Activated CD4-positive, CD25-positive, alpha-beta regulatory T cell treated with anti-CD3 and anti-CD28 coated beads, Interleukin-2, amount 50 U/mL, for 24 hours (primary cell): ENCODE measurements around the gene BMS1.
"Not testable (repeated sequence)": the region's sequence is repeated elsewhere in the genome, so short reads cannot be mapped to it uniquely, and the experiment has no call there.

Source experiments
- ATAC-seq, 2 donors: fragments of 150-1000 bp; cut with Tn5 transposase; one replicate each; pipeline ENCODE4 v1.10.0; 2021; ENCODE audit warnings: mild to moderate bottlenecking in 1 of 2, moderate library complexity in 1 of 2

BMS1 gene

DNA sequence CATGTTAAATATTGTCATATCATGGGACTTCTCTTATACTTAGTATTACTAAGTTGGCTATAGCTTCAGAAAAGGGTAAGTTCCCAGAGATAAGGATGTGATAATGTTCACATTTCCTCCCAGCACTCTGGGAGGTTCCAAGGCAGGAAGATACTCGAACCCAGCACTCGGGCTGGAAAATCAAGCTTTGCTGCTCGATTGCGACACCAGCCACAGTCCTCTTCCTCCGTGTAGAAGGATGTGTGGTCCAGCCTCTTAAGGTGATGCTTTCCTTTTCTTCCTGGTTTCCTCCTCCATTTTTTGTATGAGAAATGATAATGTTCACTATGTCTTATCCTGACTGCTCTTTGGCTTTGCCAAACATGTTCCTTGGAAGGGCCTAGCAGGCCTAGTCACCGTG lies 3.2 kb downstream of the BMS1 start:
- ATAC-seq, result no peak

DNA sequence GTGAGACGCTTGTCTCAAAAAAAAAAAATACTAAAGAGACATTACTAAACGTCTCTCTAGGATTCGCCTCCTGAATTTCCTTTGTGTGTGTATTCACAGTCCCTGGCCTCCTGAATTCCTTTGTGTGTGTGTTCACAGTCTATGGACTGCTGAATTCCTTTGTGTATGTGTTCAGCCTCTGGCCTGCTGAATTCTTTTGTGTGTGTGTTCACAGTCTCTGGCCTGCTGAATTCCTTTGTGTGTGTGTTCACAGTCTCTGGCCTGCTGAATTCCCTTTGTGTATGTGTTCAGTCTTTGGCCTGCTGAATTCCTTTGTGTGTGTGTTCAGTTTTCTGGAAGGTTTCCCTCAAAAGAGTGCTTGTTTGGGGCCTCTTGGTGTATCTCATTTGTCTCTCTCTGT lies 8.2 kb downstream of the BMS1 start:
- ATAC-seq, result no peak

DNA sequence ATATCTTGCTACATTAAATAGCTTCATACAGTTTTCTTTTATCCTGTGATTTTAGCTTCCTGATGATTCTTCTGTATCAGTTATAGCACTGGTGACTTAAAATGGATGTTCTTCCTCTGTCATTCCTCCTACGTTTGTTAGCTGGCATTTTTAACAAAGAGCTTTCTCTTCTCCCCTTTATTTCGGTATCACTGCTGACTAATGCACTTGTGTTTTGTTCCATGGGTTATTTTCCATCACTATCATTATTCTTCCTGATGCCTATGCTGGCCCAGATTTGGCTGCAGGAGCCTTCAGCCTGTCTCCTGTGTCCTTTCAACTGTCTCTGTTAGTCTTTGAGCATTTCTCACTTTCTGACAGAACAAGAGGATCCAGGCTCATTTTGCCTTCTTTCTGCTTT lies 13.1 kb downstream of the BMS1 start:
- ATAC-seq, result no peak

DNA sequence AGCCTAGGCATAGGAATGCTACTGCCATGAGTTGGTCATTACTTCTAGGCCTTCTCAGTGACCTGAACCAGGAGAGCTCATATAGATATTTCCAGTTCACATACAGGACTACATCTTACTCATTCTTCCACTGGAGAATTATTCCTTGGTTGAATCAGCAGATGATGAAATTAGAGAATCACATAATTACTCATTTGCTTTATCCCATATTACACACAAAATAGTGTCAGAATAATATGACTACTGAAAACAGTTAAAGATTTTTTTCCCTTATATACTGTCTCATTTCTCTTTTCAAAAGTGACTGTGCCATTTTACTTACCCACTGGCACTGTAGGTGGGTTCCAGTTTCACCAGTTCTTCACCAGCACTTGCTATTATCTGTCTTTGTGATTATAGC lies 18.5 kb downstream of the BMS1 start:
- ATAC-seq, result peak; percentile 85 to 90

DNA sequence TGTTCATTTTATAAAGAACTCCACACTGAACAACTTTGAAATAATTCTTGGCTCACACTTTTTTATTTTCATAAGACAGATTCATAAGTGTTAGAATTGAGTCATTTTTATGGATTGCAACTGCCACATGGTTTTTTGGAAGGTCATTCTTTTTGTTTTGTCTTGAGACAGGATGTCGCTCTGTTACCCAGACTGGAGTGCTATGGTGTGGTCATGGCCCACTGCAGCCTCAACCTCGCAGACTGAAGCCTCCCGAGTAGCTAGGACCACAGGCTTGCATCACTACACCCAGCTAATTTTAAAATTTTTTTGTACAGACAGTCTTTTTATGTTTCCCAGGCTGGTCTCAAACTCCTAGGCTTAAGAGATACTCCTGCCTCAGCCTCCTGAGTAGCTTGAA lies 20.3 kb downstream of the BMS1 start:
- no peak for ATAC-seq

DNA sequence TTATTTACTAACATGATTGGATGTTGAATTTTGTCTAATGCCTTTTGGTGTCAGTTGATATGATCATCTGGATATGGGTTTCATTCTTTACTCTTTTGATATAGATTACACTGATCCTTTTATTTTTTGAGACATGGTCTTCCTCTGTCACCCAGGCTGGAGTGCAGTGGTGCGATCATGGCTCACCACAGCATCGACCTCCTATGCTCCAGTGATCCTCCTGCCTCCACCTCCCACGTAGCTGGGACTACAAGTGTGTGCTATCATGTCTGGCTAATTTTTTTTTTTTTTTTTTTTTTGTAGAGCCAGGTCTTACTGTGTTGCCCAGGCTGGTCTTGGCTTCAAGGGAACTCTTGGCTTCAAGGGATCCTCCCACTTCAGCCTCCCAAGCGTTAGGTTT lies 27.1 kb downstream of the BMS1 start:
- ATAC-seq, result no peak

DNA sequence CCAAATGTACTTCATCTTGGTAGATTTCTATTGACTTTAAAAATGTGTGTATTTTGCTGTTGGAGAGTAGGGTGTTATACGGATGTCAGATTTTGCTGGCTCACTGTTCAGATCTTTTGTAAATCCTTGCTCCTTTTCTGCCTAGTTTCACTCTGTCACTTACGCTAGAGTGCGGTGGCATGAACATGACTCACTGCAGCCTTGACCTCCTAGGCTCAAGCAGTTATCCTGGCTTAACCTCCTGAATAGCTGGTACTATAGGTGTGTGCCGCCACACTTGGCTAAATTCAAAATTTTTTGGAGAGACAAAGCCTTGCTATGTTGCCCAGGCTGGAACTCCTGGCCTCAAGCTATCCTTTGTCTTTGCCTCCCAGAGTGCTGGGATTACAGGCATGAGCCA lies 29.4 kb downstream of the BMS1 start:
- no peak for ATAC-seq

DNA sequence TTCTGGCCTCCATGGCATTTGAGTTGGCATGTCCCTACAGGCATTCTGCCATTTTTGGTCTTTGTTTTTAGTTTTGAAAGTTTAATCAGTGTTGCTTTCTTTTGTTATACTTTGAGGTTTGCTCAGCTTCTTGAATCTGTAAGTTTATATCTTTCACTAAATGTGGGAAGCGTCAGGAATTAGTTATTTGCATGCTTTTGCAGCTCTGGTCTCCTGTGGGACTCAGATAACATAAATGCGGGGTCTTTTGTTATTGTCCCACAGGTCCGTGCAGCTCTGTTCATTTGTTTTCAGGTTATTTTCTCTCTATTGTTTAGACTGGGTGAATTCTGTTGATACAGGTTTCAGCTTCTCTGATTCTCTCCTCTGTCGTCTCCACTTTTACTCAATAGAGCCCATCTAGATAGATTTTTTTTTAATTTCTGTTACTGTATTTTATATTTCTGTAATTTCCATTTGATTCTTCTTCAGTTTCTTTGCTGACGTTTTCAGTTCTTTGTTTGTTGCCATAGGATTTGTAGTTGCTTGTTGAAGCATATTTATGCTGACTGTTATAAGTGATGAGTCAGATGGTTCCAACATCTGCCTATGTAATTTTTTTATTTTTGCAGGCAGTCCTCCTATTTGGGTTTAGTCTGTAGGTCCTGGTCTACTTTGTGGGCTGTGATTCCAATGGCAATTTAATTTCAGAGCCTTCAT lies 31.5 kb downstream of the BMS1 start:
- ATAC-seq, result not testable (repeated sequence)

DNA sequence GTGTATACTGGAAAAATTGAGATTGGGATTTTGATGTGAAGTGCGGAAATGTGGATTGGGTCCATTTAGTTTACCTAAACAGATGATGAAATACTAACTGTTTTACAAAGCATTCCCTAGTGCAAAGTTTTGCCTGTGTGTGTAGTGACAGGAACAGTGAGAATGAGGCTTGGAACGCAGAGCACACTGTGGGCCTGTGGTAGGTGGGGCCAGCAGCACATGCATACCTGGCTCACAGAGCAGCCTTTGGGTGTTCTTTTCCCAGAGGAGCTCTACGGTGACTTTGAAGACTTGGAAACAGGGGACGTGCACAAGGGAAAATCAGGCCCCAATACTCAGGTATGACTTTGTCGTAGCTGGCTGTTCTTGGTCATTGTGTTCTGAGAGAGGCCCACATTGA lies 33.7 kb downstream of the BMS1 start:
- not testable (repeated sequence) for ATAC-seq

DNA sequence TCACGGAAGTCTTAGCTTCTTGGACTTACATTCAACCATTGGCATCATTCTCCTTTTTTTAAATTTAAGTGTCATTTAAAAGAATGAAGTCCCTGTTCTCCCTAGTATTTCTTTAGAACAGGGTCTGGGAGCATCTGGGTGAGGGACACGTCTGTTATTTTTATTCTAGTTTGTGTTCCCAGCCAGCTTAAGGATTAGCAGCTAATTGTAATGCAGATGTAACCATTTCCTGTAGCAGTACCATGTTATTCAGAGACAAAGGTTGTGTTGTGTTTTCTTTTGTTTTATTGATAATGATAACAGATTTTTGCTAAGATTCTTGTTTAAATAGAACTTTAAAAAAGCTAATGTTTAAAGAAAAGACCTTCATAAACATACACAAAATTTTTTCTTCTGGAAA lies 34.3 kb downstream of the BMS1 start:
- ATAC-seq, result no peak

DNA sequence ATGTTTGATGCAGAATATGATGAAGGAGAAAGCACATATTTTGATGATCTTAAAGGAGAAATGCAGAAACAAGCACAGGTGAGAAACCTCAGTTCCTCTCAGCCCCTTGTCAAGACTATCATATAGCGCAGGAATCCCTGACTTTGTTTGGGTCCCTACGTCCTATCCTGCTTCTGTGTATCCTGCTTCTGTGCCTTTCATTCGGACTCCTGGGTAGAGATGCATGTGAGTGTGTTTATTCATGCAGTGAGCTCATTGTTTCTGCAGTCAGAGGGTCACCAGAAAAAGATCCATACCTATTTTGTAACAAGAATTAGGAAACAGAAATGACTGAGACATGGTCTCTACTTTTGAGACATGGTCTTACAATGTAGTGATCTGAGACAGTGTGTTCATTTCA lies 34.8 kb downstream of the BMS1 start:
- not testable (repeated sequence) for ATAC-seq

DNA sequence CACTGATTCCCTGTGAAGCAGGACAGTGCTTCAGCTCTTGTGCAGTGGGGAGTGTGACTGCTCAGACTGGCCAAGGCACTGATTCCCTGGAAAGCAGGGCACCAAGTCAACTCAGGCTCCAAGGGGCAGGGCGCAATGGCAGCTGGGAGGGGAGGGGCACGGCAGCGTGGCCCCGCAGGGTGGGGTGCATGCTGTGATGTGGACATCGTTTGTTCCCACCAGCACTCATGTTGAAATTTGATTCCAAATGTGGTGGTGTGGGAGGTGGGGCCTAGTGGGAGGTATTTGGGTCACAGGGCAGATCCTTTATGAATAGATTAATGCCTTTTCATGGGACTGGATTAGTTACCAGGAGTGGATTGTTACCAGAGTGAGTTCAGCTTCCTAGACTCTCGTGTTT lies 44.2 kb downstream of the BMS1 start:
- not testable (repeated sequence) for ATAC-seq

DNA sequence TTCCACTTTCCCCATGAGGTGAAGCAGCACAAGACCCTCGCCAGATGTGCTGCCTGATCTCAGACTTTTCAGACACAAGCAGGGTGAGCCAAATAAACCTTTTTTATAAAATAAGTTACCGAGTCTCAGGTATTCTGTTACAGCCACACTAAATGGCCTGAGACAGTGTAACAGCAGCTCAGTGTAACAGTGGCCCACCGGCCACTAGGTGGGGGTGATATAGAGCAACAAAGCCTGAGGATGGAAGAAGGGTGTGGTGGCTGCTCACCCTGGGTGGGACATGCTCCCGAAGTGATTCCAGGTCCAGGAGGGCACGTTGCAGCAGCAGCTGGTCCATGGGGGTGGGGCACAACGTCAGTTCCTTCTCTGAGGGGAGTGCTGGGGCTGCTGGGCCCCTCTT lies 44.6 kb downstream of the BMS1 start:
- ATAC-seq, result no peak

DNA sequence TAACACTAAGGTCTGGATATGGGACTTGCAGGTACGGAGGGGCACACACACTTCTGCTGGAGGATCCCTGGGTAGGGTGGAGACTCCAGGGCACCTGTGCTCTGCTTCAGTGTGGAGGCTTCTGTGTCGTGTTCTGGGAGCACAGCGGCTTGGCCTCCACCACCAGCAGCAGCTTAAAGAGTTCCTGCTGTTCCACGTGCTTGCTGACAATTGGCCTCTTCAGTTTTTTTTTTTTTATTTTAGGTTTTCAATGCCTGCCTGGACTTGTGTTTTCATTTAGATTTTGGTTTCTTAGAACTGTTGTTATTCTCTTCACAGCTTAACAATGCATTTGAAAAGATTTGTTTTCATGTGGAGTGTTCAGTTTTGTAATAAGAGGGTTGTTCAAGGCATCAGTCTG lies 45.8 kb downstream of the BMS1 start:
- not testable (repeated sequence) for ATAC-seq

DNA sequence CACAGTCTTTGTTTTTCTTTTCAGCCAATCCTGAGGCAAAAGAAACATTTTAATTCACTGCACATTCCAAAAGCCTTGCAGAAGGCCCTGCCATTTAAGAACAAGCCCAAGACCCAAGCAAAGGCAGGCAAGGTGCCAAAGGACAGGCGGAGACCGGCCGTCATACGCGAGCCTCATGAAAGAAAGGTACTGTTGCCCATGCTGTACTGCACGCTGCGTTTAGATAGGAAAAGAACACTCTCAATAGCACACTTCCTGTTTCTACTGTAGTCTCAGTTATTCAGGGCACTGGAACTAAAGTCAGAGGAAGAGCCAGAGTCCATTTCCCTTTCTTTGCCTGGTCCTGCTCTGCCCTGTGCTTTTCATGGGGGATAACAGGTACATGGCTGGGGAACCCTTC lies 47.6 kb downstream of the BMS1 start:
- ATAC-seq, result no peak

DNA sequence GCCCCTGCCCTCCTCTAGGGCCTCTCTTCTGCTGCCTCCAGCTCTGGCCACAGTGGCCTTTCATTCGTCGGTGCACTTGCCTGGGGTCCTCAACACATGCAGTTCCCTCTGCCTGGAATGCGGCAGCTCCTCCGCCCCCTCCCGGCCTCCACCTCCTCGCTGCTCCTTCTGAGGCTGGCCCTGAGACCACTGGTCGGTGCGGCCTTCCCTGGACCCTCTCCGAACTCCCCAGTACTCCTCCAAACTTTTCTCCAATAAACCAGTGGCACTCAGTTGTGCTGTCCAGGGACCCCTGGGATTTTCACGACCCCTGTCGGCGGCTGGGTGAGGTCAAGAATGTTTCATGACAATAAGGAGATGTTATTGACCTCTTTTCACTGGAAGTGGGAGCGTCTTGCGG lies 53.5 kb downstream of the BMS1 start:
- ATAC-seq, result no peak

DNA sequence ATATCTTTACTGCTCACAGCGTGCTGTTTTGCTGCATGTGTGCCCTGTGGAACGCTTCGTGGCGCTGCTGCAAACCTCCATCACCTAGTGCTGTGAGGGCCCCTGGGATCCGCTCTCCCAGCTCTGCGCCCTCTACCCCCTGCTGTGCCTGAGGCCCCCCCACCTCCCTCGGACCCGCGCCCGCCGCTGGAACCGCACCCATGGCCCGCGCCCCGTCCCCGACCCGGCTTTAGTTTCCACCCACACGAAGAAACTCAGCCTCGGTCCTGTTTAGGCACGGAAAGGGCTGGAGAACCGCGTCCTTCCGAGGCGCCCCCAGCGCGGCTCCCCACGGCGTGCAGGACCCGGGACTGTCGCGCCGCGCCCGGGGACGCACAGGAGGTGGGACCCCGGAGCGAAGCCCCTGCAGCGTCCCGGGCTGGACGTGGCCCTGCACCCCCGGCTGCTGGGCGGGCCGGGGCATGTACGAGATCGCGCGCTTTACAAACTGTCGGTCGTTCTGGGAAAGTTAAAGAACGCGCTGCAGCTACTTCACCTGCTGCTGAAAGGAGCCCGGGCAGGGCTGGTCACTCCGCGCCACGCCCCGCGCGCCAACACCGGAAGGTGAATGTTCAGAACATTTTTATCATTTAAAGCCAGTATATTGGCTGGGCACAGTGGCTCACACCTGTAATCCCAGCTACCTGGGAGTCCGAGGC lies 54.3 kb downstream of the BMS1 start:
- no peak for ATAC-seq

DNA sequence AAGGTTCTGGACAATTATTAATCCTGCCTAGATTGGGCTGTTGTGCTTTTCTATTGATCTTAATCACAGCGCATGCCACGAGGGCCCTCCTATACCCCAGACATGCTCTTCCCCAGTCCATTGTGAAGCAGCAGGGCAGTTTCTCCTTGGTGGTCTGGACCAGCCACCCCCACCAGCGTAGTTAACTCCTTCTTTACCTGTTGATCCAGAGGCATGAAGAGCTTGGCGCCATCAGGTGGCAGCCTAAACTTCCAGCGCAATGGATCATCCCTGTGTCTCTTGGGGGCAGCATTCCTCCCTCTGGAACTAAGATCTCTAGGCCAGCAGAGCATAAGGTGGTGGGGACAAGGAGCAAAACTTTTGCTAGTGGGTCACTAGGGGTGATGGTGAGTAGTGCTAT lies 62.2 kb downstream of the BMS1 start:
- not testable (repeated sequence) for ATAC-seq

DNA sequence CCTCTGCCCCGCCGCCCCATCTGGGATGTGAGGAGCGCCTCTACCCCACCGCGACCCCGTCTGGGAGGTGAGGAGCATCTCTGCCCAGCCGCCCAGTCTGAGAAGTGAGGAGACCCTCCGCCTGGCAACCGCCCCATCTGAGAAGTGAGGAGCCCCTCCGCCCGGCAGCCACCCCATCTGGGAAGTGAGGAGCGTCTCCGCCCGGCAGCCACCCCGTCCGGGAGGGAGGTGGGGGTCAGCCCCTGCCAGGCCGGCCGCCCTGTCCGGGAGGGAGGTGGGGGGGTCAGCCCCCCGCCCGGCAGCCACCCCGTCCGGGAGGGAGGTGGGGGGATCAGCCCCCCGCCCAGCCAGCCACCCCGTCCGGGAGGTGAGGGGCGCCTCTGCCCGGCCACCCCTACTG lies 64.7 kb downstream of the BMS1 start:
- not testable (repeated sequence) for ATAC-seq

DNA sequence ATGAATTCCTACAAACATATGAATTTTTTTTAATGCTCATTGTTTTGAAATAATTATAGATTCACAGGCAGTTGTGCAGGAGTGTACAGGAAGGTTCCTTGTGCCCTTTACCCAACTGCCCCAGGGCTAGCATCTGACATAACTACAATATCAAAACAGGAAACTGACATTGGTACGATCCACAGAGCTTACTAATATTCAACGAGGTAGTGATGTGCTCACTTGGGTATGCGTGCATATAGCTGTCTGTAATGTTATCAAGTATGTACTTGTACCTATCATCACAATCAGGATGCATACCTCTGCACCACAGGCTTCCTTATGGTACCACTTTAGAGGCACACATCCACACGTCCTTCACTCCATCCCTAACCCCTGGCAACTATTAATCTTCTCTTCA lies 68.3 kb downstream of the BMS1 start:
- no peak for ATAC-seq

DNA sequence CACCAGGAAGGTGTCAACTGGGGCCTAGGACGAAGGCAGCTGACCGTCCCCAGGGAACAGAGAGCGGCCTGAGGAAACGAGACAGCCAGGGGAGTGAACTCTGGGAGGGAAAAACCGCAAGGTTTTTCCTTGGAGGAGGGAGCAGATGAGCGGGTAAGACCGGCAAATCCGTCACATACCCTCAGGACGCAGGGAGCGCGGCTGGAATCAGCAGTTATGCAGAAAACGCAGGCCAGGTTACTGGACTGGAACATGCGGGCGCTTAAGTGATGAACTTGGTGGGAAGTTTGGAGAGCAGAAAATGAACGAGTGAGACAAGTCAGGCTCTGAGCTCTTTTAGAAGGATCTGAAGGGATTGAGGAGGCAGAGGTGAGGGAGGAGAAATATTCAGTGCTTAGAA lies 76.7 kb downstream of the BMS1 start:
- no peak for ATAC-seq

DNA sequence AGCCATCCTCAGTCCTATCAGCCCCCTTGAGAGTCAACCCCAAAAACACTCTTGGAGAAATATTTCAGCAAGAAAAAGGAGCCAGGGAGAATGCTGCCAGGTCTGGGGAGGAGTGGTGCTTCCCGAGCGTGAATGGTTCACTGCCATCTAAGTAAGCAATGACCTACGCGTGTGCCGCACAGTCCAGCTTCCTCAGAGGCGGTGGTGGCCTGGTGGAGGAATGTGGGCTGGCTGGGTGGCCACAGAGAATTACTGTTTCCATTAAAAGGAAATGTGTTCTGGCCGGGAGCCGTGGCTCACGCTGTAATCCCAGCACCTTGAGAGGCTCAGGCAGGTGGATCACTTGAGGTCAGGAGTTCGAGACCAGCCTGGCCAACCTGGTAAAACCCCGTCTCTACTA lies 77.4 kb downstream of the BMS1 start:
- ATAC-seq, result not testable (repeated sequence)

DNA sequence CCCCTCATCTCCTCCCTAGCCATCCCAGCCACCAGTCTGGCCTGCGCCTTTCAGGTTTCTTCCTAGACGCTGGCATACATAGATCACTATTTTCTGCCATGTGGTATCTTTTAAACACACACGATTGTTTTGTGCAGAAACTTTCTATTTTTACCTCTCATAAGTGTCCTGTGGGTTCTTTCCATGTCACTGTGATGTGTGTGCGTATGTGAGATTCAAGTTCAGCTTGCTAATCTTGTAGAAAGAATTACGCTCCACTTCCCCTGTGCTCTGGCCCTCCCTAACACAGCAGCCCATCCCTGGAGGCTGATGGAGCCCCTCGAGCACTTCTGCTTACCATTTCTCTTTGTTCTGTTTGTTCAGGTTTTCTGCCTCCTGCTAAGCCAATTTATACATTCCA lies 80.2 kb downstream of the BMS1 start:
- ATAC-seq, result not testable (repeated sequence)

DNA sequence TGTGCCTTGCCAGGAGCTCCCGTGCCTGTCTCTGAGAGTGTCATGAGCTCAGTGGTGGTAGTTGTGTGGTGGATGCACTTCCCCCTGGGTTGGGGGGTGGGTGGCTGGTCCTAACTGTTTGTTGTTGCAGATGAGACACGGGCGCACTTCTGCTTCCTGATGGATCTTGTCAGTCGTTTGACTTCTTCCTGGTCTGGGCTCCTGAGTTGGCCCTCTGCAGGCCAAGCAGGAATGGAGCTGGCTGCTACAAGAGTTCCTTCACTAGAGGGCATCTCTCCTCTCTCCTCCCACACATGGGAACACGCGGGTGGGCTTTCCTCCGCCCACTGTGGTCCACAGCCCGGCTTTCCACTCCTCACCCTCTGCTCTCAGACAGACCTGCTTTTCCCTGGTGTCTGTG lies 82.0 kb downstream of the BMS1 start:
- no peak for ATAC-seq

DNA sequence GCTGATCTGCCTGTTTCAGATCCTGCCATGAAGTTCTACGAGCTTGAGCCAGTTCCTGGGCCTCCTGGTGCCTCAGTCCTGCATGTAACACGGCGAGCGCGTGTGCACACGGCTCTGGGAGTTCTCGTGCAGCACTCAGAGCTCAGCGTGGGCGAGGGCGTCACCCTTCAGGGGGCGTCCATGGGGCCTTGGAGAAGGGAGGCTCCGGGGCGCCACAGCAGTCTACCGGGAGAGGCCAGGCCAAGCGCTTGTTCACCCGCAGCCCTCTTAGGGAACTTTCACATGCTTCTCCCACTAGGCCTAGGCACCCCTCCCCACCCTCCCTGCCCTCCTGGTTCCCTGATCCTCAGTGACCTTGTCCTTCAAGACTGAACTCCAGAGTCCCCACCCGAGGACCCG lies 83.1 kb downstream of the BMS1 start:
- ATAC-seq, result no peak
